ENCODE data around the gene PROS1.
"Not testable (repeated sequence)": the region's sequence is repeated elsewhere in the genome, so short reads cannot be mapped to it uniquely, and the experiment has no call there.

Gene PROS1

DNA sequence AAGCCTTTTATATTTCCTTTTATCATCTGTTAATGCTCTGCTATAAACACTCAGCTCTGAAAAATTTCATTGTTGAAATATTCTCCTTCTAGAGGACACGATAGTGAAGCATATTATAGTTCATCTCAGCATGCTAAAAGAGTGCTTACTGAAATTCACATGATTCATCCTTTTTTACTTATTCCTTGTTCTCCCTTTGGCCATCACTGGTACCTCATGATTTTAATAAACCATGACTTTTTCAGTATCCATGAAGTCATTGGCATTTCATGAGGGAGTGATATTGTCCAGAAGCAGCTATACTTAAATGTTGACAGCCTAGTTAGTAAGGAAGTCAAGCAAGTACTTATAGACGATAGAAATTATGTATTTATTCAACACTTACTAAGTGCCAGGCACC lies 112.7 kb downstream of the PROS1 start:
- no peak for DNase-seq

DNA sequence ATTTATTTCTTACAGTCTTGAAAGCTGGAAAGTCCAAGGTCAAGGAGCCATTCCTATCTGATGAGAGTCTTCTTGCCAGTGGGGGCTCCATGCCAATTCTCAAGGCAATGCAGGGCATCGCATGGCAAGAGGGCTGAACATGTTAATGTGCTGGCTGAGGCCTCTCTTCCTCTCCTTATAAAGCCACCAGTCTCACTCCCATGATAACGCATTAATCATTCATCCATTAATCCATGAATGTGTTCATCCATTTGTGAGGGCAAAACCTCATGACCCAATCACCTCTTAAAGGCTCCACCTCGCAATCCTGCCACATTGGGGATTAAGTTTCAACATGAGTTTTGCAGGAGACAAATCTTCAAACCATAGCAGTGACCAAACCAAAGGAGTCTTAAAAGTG lies 118.3 kb downstream of the PROS1 start:
- DNase-seq: no peak

DNA sequence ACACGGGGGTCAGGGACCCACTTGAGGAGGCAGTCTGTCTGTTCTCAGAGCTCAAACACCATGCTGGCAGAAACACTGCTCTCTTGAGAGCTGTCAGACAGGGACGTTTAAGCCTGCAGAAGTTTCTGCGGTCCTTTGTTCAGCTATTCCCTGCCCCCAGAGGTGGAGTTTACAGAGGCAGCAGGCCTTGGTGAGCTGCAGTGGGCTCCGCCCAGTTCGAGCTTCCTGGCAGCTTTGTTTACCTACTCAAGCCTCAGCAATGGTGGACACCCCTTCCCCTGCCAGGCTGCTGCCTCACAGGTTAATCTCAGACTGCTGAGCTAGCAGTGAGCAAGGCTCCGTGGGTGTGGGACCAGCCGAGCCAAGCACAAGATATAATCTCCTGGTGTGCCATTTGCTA lies 121.5 kb downstream of the PROS1 start:
- DNase-seq: not testable (repeated sequence)

DNA sequence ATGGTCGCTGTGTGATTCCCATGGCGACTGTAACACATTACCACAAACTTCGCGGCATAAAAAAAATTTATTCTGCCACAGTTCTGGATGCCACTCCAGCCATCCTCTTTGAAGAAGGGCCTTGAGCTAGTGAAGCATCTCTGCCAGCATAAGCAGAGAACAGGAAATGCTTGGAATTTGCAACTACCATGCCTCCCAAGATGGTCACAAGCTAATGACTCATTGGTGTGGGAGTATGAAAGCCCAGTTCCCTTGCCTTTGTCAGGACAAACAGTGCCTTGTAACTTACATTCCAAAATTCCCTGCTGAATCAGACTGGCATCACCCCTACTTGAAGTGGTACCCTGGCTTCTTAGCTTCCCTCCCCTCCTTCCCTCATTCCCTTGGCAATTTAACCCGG lies 129.7 kb downstream of the PROS1 start:
- DNase-seq: no peak

DNA sequence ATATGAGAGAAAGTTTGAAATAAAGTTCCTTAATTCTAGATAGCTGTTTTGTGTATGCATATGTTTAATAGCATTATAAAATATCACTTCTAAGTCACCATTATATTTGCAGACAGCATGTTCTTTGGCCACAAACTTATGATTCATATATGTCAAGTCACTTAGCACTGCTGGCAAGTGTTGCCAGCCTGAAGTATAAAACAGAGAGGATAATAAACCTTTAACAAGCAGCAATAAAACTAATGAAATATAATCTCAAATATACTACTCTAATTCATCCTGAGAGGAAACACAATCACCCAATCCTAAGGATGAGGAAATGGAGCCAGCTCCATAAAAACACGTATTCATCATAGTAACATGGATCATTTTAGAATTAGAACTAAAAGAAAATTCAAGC lies 134.5 kb downstream of the PROS1 start:
- not testable (repeated sequence) for DNase-seq

Data from stimulated activated CD4-positive, alpha-beta T cell treated with anti-CD3 and anti-CD28 coated beads, Interleukin-4, amount 100 ng/mL, for 4 hours (primary cell).